GM18907 (cell line): ENCODE measurements around the gene GET4.
A peak's percentile ranks its signal among the peaks of the same experiment; 100 is the strongest.
"Not testable (repeated sequence)": the region's sequence is repeated elsewhere in the genome, so short reads cannot be mapped to it uniquely, and the experiment has no call there.

Source experiments
- ATAC-seq: cut with Tn5 transposase; IDR thresholded peaks from one replicate; pipeline ENCODE4 v1.9.1; 2021; ENCODE audit warnings: mild to moderate bottlenecking, moderate library complexity; ENCODE audit not compliant: unreplicated experiment

GET4 gene

DNA sequence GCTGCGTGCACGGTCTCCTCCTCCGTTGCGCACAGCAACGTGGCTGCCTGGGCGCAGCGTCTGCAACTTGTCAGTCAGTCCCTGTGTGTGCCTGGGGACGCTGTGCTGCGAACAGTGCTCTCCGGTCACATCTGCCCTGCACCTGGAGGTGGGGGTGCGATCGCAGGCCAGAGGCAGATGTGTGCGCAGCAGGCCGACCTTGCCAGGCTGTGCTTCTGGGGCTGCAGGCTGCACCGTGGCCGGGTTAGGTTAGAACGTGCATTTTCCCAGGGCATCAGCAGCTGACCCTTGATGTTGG lies 8.2 kb upstream of the GET4 start:
- ATAC-seq: no peak

DNA sequence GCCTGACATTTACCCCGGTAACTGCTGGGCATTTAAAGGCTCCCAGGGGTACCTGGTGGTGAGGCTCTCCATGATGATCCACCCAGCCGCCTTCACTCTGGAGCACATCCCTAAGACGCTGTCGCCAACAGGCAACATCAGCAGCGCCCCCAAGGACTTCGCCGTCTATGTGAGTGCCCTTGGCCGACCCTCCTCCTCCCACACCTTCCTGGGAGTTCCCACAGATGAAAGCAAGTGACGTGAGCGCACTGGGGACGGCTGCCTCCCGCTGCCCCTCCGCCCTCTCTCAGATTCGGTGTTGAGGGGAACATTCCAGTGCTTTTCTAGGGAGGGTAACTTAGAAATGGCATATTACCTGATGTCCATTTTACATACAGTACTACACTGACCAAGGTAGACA lies 7.0 kb upstream of the GET4 start:
- no peak for ATAC-seq

DNA sequence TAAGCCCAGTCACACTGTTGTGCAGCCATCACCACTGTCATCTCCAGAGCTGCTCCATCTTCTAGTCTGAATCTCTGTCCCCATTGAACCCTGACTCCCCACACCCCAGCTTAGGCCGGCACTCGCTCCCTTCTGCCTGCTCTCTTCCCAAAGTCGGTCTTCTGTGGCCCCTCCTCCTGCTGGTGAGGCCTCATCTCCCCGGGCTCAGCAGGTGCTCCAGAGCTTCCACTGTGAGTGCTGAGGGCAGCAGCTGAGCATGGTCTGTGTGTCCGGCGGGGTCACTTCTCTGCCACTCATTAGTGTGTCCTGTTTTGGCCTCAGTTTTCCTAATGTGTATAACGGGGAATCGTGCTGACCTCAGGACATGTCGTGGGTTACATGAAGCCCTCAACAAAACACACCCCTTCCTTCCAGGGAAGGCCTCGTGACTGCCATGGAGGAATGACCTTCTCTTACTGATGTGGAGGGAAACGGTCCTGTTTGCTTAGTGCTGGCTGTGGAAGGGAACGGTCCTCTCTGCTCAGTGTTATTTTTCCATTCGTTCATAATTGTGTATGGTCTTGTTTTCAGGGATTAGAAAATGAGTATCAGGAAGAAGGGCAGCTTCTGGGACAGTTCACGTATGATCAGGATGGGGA lies 4.3 kb upstream of the GET4 start:
- no peak for ATAC-seq

DNA sequence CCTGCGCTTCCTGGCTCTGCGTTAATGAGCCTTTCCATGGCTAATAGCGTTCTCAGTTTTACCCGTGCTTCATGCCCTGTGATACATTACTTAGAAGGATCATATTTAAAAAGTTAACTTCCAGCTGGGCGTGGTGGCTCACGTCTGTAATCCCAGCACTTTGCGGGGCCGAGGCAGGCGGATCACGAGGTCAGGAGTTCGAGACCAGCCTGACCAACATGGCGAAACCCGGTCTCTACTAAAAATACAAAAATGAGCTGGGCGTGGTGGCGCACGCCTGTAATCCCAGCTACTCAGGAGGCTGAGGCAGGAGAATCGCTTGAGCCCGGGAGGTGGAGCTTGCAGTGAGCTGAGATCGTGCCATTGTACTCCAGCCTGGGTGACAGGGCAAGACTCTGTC lies 3.7 kb upstream of the GET4 start:
- ATAC-seq: not testable (repeated sequence)

DNA sequence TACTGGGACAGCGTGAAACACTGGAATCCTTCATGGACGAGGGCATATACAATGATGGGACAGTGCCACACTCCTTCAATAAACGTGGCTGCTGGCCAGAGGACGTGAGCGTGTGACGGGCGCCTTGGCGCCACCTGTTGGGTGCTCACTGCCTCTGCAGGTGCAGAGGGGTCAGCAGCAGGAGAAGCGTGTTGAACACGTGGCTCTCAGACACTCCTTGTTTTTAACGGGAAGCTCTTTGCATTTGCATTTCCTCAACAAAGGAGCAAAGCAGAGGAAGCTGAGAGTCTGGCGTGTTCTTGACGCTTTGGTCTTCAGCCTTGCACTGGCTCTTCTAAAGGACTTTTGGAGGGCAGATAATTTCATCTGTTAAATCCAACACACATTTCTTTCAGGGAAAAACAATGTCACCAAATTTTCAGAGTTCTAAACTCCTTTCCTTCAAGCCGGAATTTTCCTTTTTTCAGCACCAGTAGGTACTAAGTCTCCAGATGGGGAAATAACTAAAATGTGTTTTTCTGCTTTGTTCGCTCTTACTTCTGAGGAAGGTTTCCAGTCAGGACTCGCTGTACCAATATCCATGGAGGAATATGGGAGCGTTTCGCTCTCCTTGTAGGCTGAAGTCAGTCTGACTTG lies 2.9 kb upstream of the GET4 start:
- ATAC-seq: no peak

DNA sequence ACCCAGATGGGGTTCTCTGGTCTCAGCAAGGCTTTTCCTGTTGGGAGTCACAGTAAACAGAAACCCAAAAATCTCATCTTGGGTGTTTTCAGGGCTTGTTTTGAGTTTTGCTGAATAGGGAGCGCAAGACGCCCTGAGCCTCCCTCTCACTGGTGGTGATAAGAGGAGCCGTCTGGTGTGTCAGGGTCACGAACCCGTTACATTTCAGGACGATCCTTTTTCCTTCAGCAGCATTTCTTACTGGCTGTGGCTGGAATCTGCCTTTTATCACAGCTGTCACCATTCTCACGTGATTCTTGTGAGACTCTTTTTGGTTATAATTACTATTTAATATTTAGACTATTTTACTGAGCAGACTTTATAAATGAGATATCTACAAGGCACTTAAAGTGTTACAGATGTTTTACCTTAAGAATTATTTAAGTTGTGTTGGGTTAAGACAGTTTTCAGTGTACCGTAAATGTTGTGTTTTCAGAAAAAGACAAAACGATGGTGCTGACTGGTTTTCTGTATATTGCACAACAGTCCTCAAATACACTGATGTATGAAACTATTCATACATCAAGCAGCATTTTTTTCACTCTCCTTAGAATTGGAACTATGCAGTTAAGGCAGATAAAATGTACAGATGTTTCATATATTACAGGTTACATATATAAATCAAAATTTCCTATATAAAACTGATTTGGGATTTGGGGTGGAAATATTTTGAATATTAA lies 2.2 kb upstream of the GET4 start:
- no peak for ATAC-seq

DNA sequence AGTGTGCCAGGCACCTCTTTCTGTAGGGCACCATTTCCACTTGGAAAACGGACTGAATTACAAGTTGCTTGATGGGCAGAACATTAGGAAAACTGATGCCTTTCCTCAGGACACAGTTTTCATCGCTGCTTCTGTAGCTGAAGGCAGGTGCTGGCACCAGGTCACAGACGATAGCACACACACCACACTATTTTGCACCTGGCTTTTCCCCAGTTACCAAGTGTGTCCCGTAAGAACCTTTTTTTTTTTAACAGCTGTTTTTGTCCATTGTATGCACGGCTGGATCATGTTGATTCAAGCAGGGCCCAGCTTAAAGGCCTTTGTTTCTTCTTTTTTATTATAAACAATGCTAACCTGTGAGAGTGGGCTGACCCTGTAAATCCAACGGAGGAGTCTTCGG lies 1.3 kb upstream of the GET4 start:
- no peak for ATAC-seq

DNA sequence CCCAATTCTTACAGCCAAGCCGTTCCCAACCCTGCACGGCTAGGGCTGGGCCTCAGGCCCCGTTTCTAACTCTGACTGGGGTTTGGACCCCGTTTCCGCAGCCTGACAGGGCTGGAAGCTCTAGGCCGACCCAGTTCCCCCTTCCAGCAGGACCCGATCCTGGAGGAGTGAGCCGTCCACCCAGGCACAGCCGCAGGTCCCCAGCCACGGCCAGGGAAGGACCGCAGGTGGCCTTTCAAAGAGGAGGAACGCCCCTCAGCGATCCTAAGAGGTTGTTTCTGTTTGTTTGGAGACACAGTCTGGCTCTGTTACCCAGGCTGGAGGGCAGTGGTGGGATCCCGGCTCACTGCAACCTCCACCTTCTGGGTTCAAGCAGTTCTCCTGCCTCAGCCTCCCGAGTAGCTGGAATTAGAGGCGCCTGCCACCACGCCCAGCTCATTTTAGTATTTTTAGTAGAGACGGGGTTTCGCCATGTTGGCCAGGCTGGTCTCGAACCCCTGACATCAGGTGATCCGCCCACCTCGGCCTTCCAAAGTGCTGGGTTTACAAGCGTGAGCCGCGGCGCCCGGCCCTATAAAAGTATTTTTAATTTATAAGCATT lies 778 bp upstream of the GET4 start:
- ATAC-seq: no peak

DNA sequence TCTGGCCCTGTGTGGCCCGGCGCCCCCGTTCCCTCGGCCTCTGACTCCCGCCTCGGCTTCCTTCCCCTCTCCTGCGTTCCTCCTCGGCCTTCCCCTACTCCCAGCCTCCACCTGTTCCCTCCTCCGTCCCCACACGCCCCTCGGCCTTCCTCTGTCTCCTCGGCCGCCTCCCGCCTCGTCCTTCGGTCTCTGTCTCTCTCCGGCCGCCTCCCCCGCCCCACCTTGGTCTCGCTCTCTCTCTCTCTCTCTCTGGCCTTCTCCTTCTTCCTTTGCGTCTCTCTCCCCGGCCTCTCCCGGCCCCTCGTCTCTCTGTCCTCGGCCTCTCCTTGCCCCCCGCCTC lies 588 bp downstream of the GET4 start:
- peak; percentile 30 for ATAC-seq

DNA sequence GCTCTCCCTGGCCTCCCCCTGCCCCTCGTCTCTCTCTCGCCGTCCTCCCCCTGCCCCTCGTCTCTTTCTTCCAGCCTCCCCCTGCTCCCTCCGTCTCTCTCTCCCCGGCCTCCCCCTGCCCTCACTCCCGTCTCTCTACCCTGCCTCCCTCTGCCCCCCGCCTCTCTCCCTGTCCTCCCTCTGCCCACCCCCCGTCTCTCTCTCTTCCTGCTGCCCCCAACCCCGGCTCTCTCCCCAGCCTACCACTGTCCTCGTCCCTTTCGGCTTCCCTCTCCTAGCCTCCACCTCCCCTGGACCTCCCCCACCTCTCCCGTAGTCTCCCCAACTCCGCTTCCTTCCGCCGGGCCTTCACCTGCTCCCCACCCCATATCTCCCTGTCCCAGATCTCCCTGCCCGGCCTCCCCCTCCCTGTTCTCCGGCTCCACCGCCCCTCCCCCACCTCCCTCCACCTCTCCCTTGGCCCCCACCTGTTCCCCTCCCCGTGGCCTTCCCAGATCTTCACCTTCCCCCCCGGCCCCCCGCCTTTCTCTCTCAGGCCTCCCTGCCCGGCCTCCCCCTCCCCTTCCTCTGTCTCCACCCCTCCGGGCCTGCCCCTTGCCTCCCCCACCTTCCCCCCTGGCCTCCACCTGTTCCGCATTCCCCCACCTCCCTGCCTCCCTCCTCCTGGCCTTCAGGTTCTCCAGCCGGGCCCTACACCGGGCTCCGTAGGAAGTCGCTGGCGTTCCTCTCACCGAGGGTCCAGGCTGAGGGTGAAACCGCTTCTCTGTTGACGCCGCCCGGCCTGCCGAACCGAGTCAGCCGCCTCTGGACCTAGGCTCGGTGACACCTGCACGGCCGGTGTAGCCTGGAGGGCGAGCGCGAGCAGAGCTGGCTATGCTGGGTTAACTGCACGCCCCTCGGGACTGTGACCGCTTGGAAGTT lies 1.2 kb downstream of the GET4 start:
- no peak for ATAC-seq

DNA sequence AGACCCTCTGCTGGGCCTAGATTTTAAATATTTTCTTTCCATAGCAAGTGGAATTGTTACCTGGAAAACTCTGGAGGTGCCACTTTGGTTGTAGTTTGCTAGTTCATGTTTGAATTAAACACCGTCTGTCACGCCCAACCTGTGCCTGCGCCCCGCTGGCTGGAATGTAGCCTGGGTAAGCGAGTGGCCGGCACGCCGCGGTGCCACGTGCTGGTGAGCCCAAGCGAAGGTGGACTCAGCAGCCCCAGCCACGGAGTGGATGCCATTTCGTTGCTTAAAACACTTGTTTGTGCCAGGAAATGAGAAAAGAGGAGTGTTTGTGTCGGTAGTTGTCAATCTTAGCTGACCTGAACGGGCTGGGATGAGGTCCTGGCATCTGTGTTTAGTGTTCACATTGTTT lies 2.7 kb downstream of the GET4 start:
- no peak for ATAC-seq

DNA sequence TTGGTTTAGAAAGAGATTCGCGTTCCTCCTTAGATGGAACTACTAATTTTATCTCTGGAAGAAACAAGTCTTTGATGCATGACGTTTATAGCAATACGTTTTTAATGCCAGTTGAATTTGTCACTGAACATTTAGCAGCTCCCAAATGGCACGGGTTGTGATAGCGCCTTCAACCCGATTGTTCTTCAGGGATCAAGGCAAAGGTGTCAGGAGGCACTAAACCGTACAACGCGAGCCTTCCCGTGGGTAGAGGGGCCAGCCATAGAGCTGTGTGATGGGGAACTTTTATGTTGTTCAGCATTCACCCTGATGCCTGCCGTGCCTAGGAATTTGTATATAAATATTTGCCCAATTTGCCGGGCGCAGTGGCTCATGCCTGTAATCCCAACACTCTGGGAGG lies 3.4 kb downstream of the GET4 start:
- ATAC-seq: no peak

DNA sequence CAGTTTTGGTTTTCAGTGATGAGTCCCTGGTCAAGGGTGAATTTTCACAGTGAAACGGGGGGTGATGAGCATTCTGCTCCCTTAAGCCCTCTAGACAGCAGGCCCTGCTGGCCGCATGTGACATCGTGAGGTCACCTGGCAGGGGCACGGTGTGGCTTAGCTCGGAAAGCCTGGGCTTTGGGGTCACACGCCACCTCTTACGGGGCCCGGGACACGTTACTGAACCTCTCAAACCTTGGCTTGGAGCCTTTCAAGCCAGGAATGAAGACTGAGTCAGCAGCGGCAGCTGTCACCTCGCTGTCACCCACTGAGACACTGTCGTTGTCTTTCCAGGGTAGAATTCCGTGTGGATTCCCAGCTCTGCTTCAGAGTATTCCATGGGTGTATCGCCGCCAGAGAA lies 4.1 kb downstream of the GET4 start:
- ATAC-seq: no peak

DNA sequence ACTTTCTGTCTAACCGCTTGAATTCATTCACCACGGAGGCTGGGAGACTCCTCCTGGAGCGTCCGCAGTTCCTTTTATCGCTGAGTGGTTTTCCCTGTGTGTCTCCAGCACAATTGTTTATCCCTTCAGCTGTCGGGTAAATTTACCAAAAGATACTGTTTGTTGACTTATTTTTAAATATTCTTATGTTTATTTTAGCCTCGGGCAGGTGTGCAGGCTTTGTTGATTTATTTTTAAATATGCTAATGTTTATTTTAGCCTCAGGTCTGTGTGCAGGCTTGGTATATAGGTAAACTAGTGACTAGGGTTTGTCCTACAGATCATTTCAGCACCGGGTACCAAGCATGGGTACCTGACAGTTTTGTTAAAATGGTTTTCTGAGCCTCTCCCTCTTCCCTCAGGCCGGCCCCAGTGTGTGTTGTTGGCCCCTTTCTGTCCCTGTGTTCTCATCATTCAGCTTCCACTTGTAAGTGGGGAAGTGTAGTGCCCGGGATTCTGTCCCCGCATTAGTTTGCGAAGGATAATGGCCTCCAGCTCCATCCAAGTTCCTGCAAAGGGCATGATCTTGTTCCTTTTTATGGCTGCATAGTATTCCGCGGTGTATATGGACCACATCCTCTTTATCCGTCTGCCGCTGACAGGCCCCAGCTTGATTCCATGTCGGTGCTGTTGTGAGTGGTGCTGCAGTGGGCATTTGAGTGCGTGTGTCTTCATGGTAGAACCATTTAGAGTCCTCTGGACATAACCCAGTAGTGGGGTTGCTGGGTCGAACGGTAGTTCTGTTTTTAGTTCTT lies 5.3 kb downstream of the GET4 start:
- ATAC-seq: no peak

DNA sequence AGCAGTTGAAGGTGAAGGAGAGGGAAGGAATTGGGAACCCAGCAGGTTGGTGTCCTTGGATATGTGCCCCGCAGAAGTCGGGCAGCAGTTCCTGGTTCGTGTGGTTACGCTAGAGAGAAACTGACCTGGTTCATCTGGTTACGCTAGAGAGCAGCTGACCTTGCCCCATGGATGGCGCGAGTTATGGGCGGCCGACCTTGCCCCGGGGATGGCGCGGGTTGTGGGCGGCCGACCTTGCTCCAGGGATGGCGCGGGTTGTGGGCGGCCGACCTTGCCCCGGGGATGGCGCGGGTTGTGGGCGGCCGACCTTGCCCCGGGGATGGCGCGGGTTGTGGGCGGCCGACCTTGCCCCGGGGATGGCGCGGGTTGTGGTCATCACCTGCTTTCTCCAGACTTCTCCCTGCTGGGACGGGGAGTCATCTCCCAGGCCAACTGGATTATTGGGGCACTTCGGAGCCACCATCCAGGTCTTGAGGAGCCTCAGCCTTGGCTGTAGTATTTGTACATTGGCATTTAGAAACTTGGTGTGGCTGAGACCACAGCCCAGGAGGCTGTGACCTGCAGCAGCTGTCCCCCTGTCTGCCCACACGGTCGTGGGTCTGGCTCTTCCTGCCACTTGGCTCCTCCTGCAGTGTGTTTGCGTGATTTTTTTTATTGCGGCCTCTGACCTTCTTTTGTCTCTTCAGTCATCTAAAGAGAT lies 6.1 kb downstream of the GET4 start:
- ATAC-seq: no peak

DNA sequence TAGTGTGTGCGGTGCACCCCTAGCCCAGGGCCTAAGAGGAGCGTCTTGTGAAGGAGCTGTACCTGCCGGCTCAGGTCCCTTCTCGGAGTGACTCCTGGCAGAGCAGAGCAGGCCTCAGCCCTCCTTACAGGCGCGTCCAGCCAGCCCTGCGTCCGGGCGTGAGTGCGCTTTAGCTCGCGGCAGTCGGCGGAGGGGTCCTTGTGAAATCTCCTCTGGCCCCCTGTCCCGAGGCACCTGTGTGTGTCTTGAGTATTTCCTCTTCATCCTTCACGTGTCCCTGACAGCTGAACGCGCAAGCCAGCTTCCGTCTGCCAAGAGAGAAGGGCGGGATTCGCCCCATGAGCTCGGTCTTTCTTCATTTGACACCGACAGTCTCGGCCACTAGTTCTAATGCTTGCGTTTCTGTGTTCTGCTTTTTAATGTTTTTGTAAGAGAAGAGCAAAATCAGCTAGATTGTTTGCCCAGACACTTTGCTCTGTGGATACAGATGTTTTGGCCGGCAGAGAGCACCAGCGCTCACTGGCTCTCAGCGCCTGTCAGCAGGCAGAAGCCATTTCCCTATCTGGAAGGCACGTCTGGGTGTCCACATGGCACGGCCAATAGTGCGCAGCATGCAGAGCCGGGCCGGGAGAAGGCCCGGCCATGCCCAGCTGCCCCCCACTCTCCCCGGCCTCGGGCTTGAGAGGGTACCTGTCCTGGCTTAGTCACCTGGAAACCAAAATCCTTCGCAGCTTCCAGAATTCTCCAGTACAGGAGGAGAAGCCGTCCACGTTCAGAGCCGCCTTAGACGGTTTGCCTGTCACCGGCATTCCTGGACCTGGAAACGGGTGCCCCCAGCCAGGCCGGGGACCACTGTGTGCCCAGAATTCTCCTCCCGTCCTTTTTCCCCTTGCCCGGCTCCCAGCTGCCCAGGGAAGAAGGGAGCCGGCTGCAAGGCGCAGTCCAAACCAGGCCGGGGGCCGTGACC lies 7.0 kb downstream of the GET4 start:
- no peak for ATAC-seq

DNA sequence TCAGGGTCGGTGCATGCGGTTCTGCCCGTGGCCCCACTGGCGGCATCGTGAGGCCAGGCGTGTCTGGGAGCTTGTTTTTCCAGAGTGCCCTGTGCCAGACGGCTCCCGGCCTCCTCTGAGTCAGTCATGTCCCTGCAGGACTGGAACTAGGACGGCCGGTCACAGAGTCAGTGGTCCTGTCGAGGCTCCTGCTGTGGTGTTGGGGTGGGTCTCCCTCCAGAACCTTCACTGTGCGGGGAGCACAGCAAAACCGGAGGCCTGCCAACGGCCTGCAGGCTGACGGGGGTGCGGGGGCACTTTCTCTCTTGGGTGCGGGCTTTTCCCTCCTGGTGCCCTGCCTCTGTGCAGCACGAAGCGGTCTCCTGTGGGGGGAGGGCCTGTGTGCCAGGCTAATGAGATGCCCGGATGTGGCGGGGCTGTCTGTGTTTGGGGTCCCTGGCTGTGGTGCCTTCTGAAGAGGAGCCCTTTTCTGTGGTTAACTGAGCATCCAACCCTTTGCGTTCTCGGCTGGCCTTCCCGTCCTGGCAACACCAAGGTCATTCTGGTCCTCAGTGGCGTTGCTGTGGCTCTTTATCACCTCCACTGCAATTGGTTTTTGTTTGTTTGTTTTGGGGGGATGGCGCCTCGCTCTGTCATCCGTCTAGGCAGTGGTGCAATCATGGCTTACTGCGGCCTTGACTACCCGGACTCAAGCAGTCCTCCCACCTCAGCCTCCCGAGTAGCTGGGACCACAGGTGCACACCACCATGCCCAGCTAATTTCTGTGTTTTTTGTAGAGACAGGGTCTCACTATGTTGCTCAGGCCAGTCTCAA lies 8.0 kb downstream of the GET4 start:
- ATAC-seq: no peak
